ENCODE data around the gene NEK6.

The NEK6 gene

GRCh38 chr9:124351672-124352468 is 94.1 kb downstream of the NEK6 start:
- H3K9me3 ChIP-seq (ENCODE audit: control insufficient read depth, low read length) = no peaks in the 10 kb centered on the region
- WGBS = 90% methylated on average over 9 of the region's 15 CpGs

GRCh38 chr9:124352616-124353015 is 94.9 kb downstream of the NEK6 start:
- Histone ChIP-seq H2BK15ac (ENCODE audit: low read depth, poor library complexity, severe bottlenecking) (no peak overlapping the region), H4K8ac (ENCODE audit: low read length) (no peak overlapping the region), H3K4me3 (ENCODE audit: insufficient read depth in 1 of 2, low read depth in 1 of 2, low read length in 2 of 2) (no peak overlapping the region), H2BK120ac (ENCODE audit: low read depth, low read length) (no peak overlapping the region), H2BK5ac (ENCODE audit: low read depth, low read length, poor library complexity, severe bottlenecking) (no peak overlapping the region), H3K79me1 (replicated peaks; ENCODE audit: low read length, poor library complexity, severe bottlenecking) (peaks cover 25% of the 10 kb centered on the region), H3K27ac (ENCODE audit: low read length, poor library complexity, severe bottlenecking) (peak overlapping the region; percentile 31), H3K4me2 (ENCODE audit: low read length, poor library complexity, severe bottlenecking) (no peak overlapping the region), H3K14ac (ENCODE audit: low read length in 2 of 2) (no peak overlapping the region), H4K91ac (ENCODE audit: low read length) (no peak overlapping the region), H2BK12ac (ENCODE audit: low read length in 2 of 2) (no peak overlapping the region), H3K18ac (ENCODE audit: low read depth in 1 of 2, low read length in 2 of 2) (no peak overlapping the region), H2AK5ac (ENCODE audit: low read length, severe bottlenecking) (no peak overlapping the region), H3K4me1 (ENCODE audit: control insufficient read depth, insufficient read depth, low read depth, low read length) (peaks cover 29% of the 10 kb centered on the region), H2AFZ (ENCODE audit: low read depth, low read length) (no peak overlapping the region), H3K36me3 (ENCODE audit: control insufficient read depth in 1 of 2, insufficient read depth in 2 of 2, low read depth in 1 of 2, low read length in 2 of 2) (peaks cover 83 to 92% of the 10 kb centered on the region in 2 experiments), H3K9me3 (ENCODE audit: control insufficient read depth, low read length) (no peaks in the 10 kb centered on the region), H3K23ac (ENCODE audit: low read length in 2 of 2) (no peak overlapping the region), H3K9ac (ENCODE audit: low read length) (peak overlapping the region; percentile 12), H3K27me3 (ENCODE audit: control insufficient read depth in 1 of 2, insufficient read depth in 1 of 2, low read length in 2 of 2) (no peaks in the 10 kb centered on the region), H3K4ac (ENCODE audit: low read depth in 1 of 2, low read length in 2 of 2) (no peak overlapping the region)
- WGBS = 95% methylated on average over 8 of the region's 8 CpGs
- no peak for DNase-seq

More at GRCh38 chr9:124351672-124352468, 94.1 kb downstream of the NEK6 start:
- Histone ChIP-seq H3K23ac (ENCODE audit: low read length in 2 of 2) (no peak overlapping the region), H2AFZ (ENCODE audit: low read depth, low read length) (no peak overlapping the region), H3K4me1 (ENCODE audit: control insufficient read depth, insufficient read depth, low read depth, low read length) (peaks cover 28% of the 10 kb centered on the region), H3K14ac (ENCODE audit: low read length in 2 of 2) (no peak overlapping the region), H3K27me3 (ENCODE audit: control insufficient read depth in 1 of 2, insufficient read depth in 1 of 2, low read length in 2 of 2) (no peaks in the 10 kb centered on the region), H2BK5ac (ENCODE audit: low read depth, low read length, poor library complexity, severe bottlenecking) (no peak overlapping the region), H3K4me2 (ENCODE audit: low read length, poor library complexity, severe bottlenecking) (no peak overlapping the region), H2BK120ac (ENCODE audit: low read depth, low read length) (no peak overlapping the region), H4K8ac (ENCODE audit: low read length) (no peak overlapping the region), H3K27ac (ENCODE audit: low read length, poor library complexity, severe bottlenecking) (no peak overlapping the region), H3K4me3 (ENCODE audit: insufficient read depth in 1 of 2, low read depth in 1 of 2, low read length in 2 of 2) (no peak overlapping the region), H3K79me1 (replicated peaks; ENCODE audit: low read length, poor library complexity, severe bottlenecking) (peaks cover 32% of the 10 kb centered on the region), H2BK15ac (ENCODE audit: low read depth, poor library complexity, severe bottlenecking) (no peak overlapping the region), H3K18ac (ENCODE audit: low read depth in 1 of 2, low read length in 2 of 2) (no peak overlapping the region), H3K4ac (ENCODE audit: low read depth in 1 of 2, low read length in 2 of 2) (no peak overlapping the region), H4K91ac (ENCODE audit: low read length) (no peak overlapping the region), H3K9ac (ENCODE audit: low read length) (peak overlapping the region; percentile 12), H3K36me3 (ENCODE audit: control insufficient read depth in 1 of 2, insufficient read depth in 2 of 2, low read depth in 1 of 2, low read length in 2 of 2) (peaks cover 89 to 99% of the 10 kb centered on the region in 2 experiments), H2BK12ac (ENCODE audit: low read length in 2 of 2) (no peak overlapping the region), H2AK5ac (ENCODE audit: low read length, severe bottlenecking) (no peak overlapping the region)
- no peak for DNase-seq

- Histone ChIP-seq H3K4me2 (ENCODE audit: low read length, poor library complexity, severe bottlenecking) (no peak overlapping the region), H2BK120ac (ENCODE audit: low read depth, low read length) (no peak overlapping the region), H2AK5ac (ENCODE audit: low read length, severe bottlenecking) (no peak overlapping the region), H4K8ac (ENCODE audit: low read length) (no peak overlapping the region), H3K4me1 (ENCODE audit: control insufficient read depth, insufficient read depth, low read depth, low read length) (peaks cover 29% of the 10 kb centered on the region), H3K9ac (ENCODE audit: low read length) (peak overlapping the region; percentile 35), H3K14ac (ENCODE audit: low read length in 2 of 2) (no peak overlapping the region), H3K23ac (ENCODE audit: low read length in 2 of 2) (no peak overlapping the region), H2AFZ (ENCODE audit: low read depth, low read length) (no peak overlapping the region), H2BK12ac (ENCODE audit: low read length in 2 of 2) (no peak overlapping the region), H3K27ac (ENCODE audit: low read length, poor library complexity, severe bottlenecking) (peak overlapping the region; percentile 31), H3K9me3 (ENCODE audit: control insufficient read depth, low read length) (no peaks in the 10 kb centered on the region), H3K18ac (ENCODE audit: low read depth in 1 of 2, low read length in 2 of 2) (peak overlapping the region in 1 of 2 experiments; percentile 13), H3K27me3 (ENCODE audit: control insufficient read depth in 1 of 2, insufficient read depth in 1 of 2, low read length in 2 of 2) (no peaks in the 10 kb centered on the region), H3K36me3 (ENCODE audit: control insufficient read depth in 1 of 2, insufficient read depth in 2 of 2, low read depth in 1 of 2, low read length in 2 of 2) (peaks cover 81 to 88% of the 10 kb centered on the region in 2 experiments), H3K4ac (ENCODE audit: low read depth in 1 of 2, low read length in 2 of 2) (no peak overlapping the region), H2BK5ac (ENCODE audit: low read depth, low read length, poor library complexity, severe bottlenecking) (no peak overlapping the region), H2BK15ac (ENCODE audit: low read depth, poor library complexity, severe bottlenecking) (no peak overlapping the region), H3K79me1 (replicated peaks; ENCODE audit: low read length, poor library complexity, severe bottlenecking) (peaks cover 19% of the 10 kb centered on the region), H3K4me3 (ENCODE audit: insufficient read depth in 1 of 2, low read depth in 1 of 2, low read length in 2 of 2) (no peak overlapping the region), H4K91ac (ENCODE audit: low read length) (no peak overlapping the region)
- DNase-seq = no peak
- 94% methylated on average over 6 of the region's 7 CpGs for WGBS
Measured at GRCh38 chr9:124353166-124353768, 95.5 kb downstream of the NEK6 start.

GRCh38 chr9:124353811-124354274 is 96.1 kb downstream of the NEK6 start:
- Histone ChIP-seq H3K9me3 (ENCODE audit: control insufficient read depth, low read length) (no peaks in the 10 kb centered on the region), H3K36me3 (ENCODE audit: control insufficient read depth in 1 of 2, insufficient read depth in 2 of 2, low read depth in 1 of 2, low read length in 2 of 2) (peaks cover 77 to 87% of the 10 kb centered on the region in 2 experiments), H3K79me1 (replicated peaks; ENCODE audit: low read length, poor library complexity, severe bottlenecking) (peaks cover 19% of the 10 kb centered on the region), H3K27me3 (ENCODE audit: control insufficient read depth in 1 of 2, insufficient read depth in 1 of 2, low read length in 2 of 2) (no peaks in the 10 kb centered on the region), H2BK12ac (ENCODE audit: low read length in 2 of 2) (no peak overlapping the region), H3K4ac (ENCODE audit: low read depth in 1 of 2, low read length in 2 of 2) (no peak overlapping the region), H3K4me1 (ENCODE audit: control insufficient read depth, insufficient read depth, low read depth, low read length) (peaks cover 31% of the 10 kb centered on the region), H3K23ac (ENCODE audit: low read length in 2 of 2) (no peak overlapping the region), H3K9ac (ENCODE audit: low read length) (peak overlapping the region; percentile 73), H2AFZ (ENCODE audit: low read depth, low read length) (no peak overlapping the region), H3K4me2 (ENCODE audit: low read length, poor library complexity, severe bottlenecking) (no peak overlapping the region), H3K14ac (ENCODE audit: low read length in 2 of 2) (no peak overlapping the region), H3K4me3 (ENCODE audit: insufficient read depth in 1 of 2, low read depth in 1 of 2, low read length in 2 of 2) (no peak overlapping the region), H2BK15ac (ENCODE audit: low read depth, poor library complexity, severe bottlenecking) (no peak overlapping the region), H2BK5ac (ENCODE audit: low read depth, low read length, poor library complexity, severe bottlenecking) (no peak overlapping the region), H4K8ac (ENCODE audit: low read length) (no peak overlapping the region), H4K91ac (ENCODE audit: low read length) (no peak overlapping the region), H2BK120ac (ENCODE audit: low read depth, low read length) (no peak overlapping the region), H3K27ac (ENCODE audit: low read length, poor library complexity, severe bottlenecking) (peak overlapping the region; percentile 31), H3K18ac (ENCODE audit: low read depth in 1 of 2, low read length in 2 of 2) (no peak overlapping the region), H2AK5ac (ENCODE audit: low read length, severe bottlenecking) (no peak overlapping the region)
- peak; percentile 90 for DNase-seq
- 79% methylated on average over 4 of the region's 4 CpGs for WGBS

Measured in mesenchymal stem cell (in vitro differentiated cells and primary cell).